ES-I3 (cell line): ENCODE results near the gene OIP5.
A peak's percentile ranks its signal among the peaks of the same experiment; 100 is the strongest.
"Not testable (repeated sequence)": the region's sequence is repeated elsewhere in the genome, so short reads cannot be mapped to it uniquely, and the experiment has no call there.

Experiments used
- H3K36me3 ChIP-seq: 2 replicates; pipeline ENCODE4 v1.6.1; 2013; ENCODE audit warnings: mild to moderate bottlenecking, low read length, control low read depth, moderate library complexity; ENCODE audit not compliant: insufficient read depth
- H3K4me1 ChIP-seq: 2 replicates; pipeline ENCODE4 v1.6.1; 2013; ENCODE audit warnings: mild to moderate bottlenecking, control low read depth, low read length; ENCODE audit not compliant: insufficient read depth
- H3K9ac ChIP-seq: 2 replicates; pipeline ENCODE4 v1.6.1; 2013; ENCODE audit warnings: low read depth, mild to moderate bottlenecking, low read length, moderate library complexity
- H3K9me3 ChIP-seq: 2 replicates; pipeline ENCODE4 v1.6.1; 2013; ENCODE audit warnings: mild to moderate bottlenecking, low read length, moderate library complexity; ENCODE audit not compliant: control insufficient read depth, insufficient read depth

OIP5 gene

DNA sequence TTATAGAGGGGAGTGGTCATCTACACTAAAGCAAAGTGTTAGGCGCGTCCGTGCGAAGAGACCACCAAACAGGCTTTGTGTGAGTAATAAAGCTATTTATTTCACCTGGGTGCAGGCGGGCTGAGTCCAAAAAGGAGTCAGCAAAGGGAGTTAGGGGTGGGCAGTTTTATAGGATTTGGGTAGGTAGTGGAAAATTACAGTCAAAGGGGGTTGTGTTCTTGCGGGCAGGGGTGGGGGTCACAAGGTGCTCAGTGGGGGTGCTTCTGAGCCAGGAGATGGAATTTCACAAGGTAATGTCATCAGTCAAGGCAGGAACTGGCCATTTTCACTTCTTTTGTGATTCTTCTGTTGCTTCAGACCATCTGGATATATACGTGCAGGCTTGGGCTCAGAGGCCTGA, 47.1 kb downstream of the OIP5 start:
- Histone ChIP-seq H3K4me1 (peaks cover 9% of the 10 kb centered on the region; the same call in 1 of the 2 replicates), H3K9ac (peak overlapping the region; percentile 86), H3K36me3 (peaks cover 27% of the 10 kb centered on the region; the same call in 1 of the 2 replicates), H3K9me3 (no peaks in the 10 kb centered on the region)

- Histone ChIP-seq H3K9me3 (no peaks in the 10 kb centered on the region), H3K36me3 (peaks cover 27% of the 10 kb centered on the region; the same call in 1 of the 2 replicates), H3K9ac (peak overlapping the region; percentile 86), H3K4me1 (peaks cover 9% of the 10 kb centered on the region; the same call in 1 of the 2 replicates)
These were observed 47.8 kb downstream of the OIP5 start for GRCh38 chr15:41284427-41285177.

DNA sequence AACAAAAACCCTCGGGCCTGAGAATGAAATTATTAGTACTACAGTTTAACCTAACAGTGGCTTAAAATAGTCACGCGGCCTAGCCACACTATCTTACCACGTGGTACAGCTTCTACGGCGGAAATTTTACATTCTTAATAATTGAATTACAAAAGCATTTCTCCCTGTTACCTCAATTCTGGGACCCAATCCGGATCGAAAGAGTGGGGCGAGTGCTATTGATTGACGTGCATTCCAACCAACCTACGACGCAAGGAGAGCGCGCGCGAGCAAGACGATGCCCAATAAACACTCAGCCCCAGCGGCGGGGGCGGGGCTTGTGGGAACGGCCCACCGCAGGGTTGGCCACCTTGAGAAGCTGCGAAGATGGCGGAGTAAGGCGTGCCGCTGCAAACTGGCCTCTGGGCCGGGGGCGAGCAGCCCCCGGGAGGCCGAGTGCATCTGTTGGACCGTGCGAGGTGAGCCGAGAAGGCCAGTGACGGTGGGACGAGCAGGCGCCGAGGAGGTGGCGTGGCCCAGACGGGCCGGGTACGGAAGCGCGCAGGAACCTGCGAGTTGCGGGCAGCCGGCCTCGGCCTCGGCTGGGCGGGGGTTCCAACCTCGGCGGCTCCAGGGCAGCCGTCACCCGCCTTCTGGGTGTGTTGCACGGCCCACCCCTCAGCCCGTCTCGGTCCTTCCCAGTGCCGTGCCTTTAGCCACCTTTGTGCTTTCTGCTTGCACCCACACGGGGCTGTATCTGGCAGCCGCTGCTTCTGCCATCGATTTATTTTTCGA, 48.6 kb downstream of the OIP5 start:
- Histone ChIP-seq H3K36me3 (peaks cover 27% of the 10 kb centered on the region; the same call in 1 of the 2 replicates), H3K4me1 (peaks cover 9% of the 10 kb centered on the region; the same call in 1 of the 2 replicates), H3K9me3 (no peaks in the 10 kb centered on the region), H3K9ac (peak overlapping the region; percentile 86)

GRCh38 chr15:41282980-41283652, 49.3 kb downstream of the OIP5 start:
- Histone ChIP-seq H3K36me3 (peaks cover 22% of the 10 kb centered on the region; the same call in 1 of the 2 replicates), H3K9ac (peak overlapping the region; percentile 86; the same call in 1 of the 2 replicates)
- H3K4me1 ChIP-seq, H3K9me3 ChIP-seq: not testable (repeated sequence)

GRCh38 chr15:41282436-41282835, 50.0 kb downstream of the OIP5 start:
- H3K4me1 ChIP-seq, H3K9ac ChIP-seq: not testable (repeated sequence)
- peaks cover 20% of the 10 kb centered on the region; the same call in 1 of the 2 replicates for H3K36me3 ChIP-seq

GRCh38 chr15:41281236-41281635, 51.2 kb downstream of the OIP5 start:
- Histone ChIP-seq H3K9ac (no peak overlapping the region), H3K4me1 (peaks cover 9% of the 10 kb centered on the region; the same call in 1 of the 2 replicates), H3K9me3 (no peaks in the 10 kb centered on the region), H3K36me3 (peaks cover 8% of the 10 kb centered on the region; the same call in 1 of the 2 replicates)

More at GRCh38 chr15:41282436-41282835, 50.0 kb downstream of the OIP5 start:
- H3K9me3 ChIP-seq = not testable (repeated sequence)

DNA sequence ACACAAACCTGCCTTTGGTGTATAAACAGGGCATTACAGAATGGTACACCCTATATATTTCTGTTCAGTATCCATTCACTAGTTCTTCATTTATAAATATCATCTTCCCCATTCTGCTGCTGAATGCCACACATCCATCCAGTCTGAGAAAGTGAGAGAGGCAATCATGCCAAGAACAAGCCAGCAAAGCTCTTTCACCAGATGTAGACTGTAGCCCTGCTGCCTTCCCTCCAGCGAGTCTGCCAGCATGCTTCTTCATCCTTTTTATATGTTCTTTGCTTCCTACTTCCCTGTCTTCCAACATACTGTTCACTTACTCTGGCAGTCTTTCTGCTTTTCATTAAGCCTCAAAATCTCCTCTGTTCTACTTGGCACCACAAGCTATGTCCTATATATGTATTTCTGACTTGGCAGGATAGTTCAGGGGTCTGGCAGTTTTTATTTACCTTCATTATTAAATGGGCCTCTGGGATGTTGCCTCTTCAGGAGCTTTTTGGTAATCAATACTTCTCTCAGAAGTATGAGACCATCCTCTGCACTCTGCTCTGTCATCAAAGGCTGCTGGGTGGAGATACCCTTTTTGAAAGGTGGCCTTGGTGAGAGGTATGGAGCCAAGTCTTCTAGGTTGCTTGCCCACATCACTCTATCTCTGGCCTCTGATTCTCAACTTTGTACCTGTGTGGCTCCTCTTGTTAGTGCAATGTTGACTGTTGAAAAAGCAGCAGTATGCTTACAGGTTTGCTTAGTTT, 52.7 kb downstream of the OIP5 start:
- H3K9me3 ChIP-seq = no peaks in the 10 kb centered on the region
- no peaks in the 10 kb centered on the region for H3K36me3 ChIP-seq
- 0 out of 2 replicates have a peak, but pooled peaks cover 3% of the 10 kb centered on the region for H3K4me1 ChIP-seq
- no peak overlapping the region for H3K9ac ChIP-seq

DNA sequence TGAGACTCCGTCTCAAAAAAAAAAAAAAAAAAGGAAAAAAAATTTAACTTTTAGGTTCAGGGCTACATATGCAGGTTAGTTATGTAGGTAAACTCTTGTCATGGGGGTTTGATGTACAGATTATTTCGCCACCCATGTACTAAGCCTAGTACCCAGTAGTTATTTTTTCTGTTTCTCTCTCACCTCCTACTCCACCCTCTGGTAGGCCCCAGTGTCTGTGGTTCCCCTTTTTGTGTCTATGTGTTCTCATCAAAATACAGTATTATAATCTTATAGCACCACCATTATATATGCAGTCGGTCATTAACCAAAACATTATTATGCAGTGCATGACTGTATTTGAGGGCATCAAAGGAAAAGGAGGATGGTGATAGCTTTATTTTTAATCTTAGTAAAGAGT, 54.1 kb downstream of the OIP5 start:
- no peaks in the 10 kb centered on the region for H3K36me3 ChIP-seq
- no peak overlapping the region for H3K9ac ChIP-seq

DNA sequence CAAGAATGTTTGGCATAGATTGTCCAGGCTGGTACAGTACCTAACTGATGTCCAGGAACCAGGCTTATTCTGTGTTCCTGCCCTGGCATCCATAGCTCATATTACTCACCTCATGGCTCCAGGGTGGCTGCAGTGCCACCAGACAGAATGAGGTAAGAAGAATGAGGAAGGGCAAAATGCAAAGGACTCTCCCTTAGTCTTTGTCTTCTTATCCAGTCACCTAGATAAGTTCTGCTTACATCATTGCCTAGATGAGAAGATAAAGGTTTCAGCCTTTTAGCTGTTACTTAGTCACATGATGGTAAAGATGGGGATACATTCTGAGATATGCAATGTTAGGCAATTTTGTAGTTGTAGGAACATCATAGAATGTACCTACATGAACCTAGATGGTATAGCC, 55.6 kb downstream of the OIP5 start:
- H3K36me3 ChIP-seq = no peaks in the 10 kb centered on the region; the same call in 1 of the 2 replicates
- no peak overlapping the region for H3K9ac ChIP-seq
- H3K4me1 ChIP-seq = no peaks in the 10 kb centered on the region
- H3K9me3 ChIP-seq = no peaks in the 10 kb centered on the region

More for the DNA sequence above, 54.1 kb downstream of the OIP5 start:
- Histone ChIP-seq H3K4me1 (0 out of 2 replicates have a peak, but pooled peaks cover 3% of the 10 kb centered on the region), H3K9me3 (no peaks in the 10 kb centered on the region)

- H3K36me3 ChIP-seq = peaks cover 5% of the 10 kb centered on the region
- H3K9ac ChIP-seq = no peak overlapping the region
- no peaks in the 10 kb centered on the region for H3K4me1 ChIP-seq
- no peaks in the 10 kb centered on the region for H3K9me3 ChIP-seq
These were observed 62.5 kb downstream of the OIP5 start for GRCh38 chr15:41269887-41270286.

DNA sequence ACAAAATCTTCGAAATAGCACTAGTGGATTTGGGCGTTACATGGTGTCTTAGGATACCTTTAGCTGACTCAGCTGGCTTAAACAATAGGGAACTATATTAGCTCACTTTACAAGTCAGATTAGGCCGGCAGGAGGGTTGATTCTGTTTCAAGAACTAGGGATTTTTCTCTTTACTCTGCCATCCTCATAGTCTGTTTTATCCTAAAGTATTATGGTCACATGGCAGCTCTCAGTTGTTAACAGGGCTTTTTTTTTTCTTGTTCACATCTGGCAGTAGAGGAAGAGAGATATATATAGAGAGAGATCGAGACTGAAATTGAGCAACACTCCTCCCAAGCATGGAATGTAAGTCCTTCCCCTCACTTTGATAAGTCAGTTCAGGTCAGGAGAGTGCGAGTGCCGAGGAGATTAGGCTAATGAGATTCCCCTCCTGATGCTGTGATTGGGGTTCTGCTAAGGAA, 68.5 kb downstream of the OIP5 start:
- H3K9me3 ChIP-seq = no peaks in the 10 kb centered on the region
- no peaks in the 10 kb centered on the region for H3K36me3 ChIP-seq
- H3K9ac ChIP-seq = no peak overlapping the region; the same call in 1 of the 2 replicates
- H3K4me1 ChIP-seq = no peaks in the 10 kb centered on the region

DNA sequence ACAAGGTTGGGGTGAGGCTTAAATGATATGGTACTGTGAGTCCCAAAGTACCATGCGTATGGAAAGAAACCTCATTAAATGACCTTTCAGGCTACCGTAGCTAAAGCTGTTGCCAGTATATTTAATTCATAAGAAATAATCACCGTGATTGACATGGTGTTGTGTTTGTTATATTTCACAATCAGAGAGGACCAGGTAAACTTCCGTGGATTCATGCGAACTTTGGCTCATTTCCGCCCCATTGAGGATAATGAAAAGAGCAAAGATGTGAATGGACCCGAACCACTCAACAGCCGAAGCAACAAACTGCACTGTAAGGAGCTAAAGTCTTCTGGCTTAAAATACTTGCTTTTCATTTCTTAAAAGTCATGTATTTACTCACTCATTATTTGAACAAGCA, 69.8 kb downstream of the OIP5 start:
- H3K36me3 ChIP-seq = no peaks in the 10 kb centered on the region
- no peaks in the 10 kb centered on the region for H3K9me3 ChIP-seq
- no peak overlapping the region for H3K9ac ChIP-seq
- H3K4me1 ChIP-seq = no peaks in the 10 kb centered on the region

- H3K9me3 ChIP-seq, H3K4me1 ChIP-seq, H3K9ac ChIP-seq, H3K36me3 ChIP-seq: not testable (repeated sequence)
These were observed 71.5 kb downstream of the OIP5 start for GRCh38 chr15:41260924-41261323.
